NCI-H1092 treated with DMSO at 0.1 percent for 48 hours (cell line): Measurements from ENCODE around the gene LBX2.

Experiments
- DNase-seq: peaks from one replicate; lab custom pipeline; 2025; lab: John Stamatoyannopoulos, UW

LBX2 gene

DNA sequence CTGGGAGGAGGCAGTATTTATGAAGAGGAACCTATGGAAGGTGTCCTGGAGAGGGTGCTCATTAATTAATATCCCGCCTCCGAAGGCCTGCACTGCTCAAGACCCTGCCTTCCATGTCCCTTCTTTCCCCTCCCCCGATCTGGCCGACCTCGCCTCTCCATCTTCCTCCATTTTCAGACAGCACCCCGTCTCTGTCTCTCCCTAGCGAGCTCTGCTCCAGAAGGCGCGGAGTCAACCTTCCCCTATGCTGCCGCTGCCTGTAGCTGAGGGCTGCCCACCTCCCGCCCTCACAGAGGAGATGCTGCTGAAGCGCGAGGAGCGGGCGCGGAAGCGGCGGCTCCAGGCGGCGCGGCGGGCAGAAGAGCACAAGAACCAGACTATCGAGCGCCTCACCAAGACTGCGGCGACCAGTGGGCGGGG lies 42.3 kb downstream of the LBX2 start:
- no peak for DNase-seq

DNA sequence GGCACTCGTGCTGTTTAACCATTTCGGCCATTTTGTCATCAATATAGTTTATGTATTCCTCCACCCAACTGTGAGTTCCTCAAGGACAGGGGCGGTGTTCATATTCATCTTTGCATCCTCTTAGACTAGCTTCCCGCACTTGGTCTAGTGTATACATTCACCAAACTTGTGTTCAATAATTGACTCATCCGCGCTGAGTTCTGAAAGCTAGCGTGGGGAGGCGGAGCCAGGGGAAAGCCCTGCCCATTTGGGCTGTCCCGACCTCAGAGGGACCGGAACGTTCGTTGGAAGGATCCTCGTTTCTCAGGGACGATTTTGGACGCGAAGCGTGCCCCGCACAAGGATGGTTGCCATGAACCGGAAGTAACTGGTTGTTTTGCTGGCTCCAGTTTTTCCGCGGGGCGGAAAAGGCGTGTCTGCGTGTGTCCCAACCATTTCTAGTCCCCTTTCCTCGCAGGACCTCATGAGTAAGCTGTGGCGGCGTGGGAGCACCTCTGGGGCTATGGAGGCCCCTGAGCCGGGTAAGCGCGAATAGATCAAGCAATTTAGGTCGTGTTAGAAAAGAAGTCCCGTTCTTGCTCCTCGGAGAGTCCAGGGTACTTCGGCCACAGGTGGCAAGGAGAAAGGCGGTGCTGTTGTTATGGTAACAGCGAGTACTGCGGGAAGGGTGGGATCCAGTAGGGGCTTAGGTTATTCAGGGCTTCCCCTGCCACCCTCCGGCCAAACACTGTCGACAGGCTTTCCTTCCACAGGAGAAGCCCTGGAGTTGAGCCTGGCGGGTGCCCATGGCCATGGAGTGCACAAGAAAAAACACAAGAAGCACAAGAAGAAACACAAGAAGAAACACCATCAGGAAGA lies 44.5 kb downstream of the LBX2 start, which contains the start of gene INO80B:
Gene INO80B (plus strand): TSS at position 434 of the 858 bp plus-strand sequence. CDS start 30 bp downstream, at position 464.
- DNase-seq = peak; percentile 92

DNA sequence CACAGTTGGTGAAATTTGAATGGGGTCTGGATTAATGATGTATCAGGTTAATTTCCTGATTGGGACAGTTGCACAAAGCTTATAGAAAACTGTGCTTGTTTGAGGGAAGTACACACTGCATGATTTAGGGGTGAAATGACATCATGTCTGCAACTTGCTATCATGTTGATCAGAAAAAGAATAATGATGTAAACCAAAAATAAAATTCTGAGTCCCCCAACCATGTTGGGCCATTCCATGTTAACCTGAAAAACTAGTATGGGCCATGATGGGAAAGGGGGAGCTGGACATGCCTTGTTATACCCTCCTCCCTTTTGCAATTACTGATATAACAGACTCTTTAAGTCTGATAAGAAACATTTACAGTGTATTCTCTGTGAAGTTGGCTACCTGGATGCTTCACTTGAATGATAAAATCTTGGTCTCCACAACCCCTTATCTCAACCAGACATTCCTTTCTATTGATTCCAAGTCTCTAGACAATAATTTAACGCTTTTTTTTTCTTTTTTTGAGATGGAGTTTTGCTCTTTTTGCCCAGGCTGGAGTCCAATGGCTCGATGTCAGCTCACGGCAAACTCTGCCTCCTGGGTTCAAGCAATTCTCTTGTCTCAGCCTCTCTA lies 48.7 kb downstream of the LBX2 start:
- DNase-seq = no peak

DNA sequence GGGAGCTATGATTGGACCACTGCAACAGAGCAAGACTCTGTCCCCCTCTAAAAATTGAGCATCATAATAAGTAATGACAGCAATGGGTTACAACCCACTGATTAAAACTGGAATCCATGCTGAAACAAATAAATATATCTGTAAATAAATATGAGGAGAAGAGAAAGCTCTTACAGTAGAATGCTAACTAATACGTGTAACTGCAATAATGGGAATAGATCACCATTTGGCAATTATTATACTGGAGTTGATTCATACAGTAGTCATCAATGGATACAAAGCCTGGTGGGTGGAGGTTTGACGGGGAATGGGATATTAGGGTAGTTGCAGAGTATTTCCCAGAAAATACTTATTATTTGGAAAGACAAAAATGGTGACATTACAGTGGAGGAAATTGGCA lies 50.6 kb downstream of the LBX2 start:
- DNase-seq = no peak
